HEK293T (cell line): ENCODE results near the gene CHCHD4.
"Not testable (repeated sequence)": the region's sequence is repeated elsewhere in the genome, so short reads cannot be mapped to it uniquely, and the experiment has no call there.

Experiments used
- CTCF ChIA-PET: fragments of 350-600 bp; formaldehyde crosslinking; extraction: SDS; loops from one replicate; lab custom pipeline; 2021; ENCODE audit warnings: antibody characterized with exemption, inconsistent platforms; lab: Yijun Ruan, JAX
- POLR2A ChIA-PET: fragments of 350-600 bp; formaldehyde crosslinking; extraction: SDS; loops from one replicate; lab custom pipeline; 2020; ENCODE audit warnings: antibody characterized with exemption, inconsistent platforms; lab: Yijun Ruan, JAX
- DNase-seq: peaks from one replicate; pipeline ENCODE4 v3.0.0; 2012; ENCODE audit warnings: mixed read lengths; ENCODE audit errors: extremely low spot score
- ARNT ChIP-seq: fragments of 450-650 bp; IDR thresholded peaks from 2 replicates; pipeline ENCODE4 v1.6.1; 2017; ENCODE audit warnings: mild to moderate bottlenecking
- BHLHE40 ChIP-seq: fragments of 450-650 bp; IDR thresholded peaks from 2 replicates; pipeline ENCODE4 v1.6.1; 2016; ENCODE audit warnings: mild to moderate bottlenecking, moderate library complexity, borderline replicate concordance
- CTBP1 ChIP-seq: fragments of 450-650 bp; IDR thresholded peaks from 2 replicates; pipeline ENCODE4 v1.6.1; 2016; ENCODE audit warnings: borderline replicate concordance
- ELF4 ChIP-seq: fragments of 450-650 bp; IDR thresholded peaks from 2 replicates; pipeline ENCODE4 v1.6.1; 2017; ENCODE audit warnings: antibody characterized with exemption
- FOXA1 ChIP-seq: fragments of 450-650 bp; IDR thresholded peaks from 2 replicates; pipeline ENCODE4 v1.6.1; 2016; ENCODE audit warnings: mild to moderate bottlenecking
- FOXK2 ChIP-seq: fragments of 450-650 bp; IDR thresholded peaks from 2 replicates; pipeline ENCODE4 v1.6.1; 2016; ENCODE audit warnings: mild to moderate bottlenecking
- FOXM1 ChIP-seq: fragments of 450-650 bp; IDR thresholded peaks from 2 replicates; pipeline ENCODE4 v1.6.1; 2017; ENCODE audit warnings: mild to moderate bottlenecking, borderline replicate concordance
- HDGF ChIP-seq: fragments of 450-650 bp; IDR thresholded peaks from 2 replicates; pipeline ENCODE4 v1.6.1; 2017; ENCODE audit warnings: antibody characterized with exemption, borderline replicate concordance
- LEF1 ChIP-seq: fragments of 450-650 bp; IDR thresholded peaks from 2 replicates; pipeline ENCODE4 v1.6.1; 2017; ENCODE audit warnings: mild to moderate bottlenecking, borderline replicate concordance
- NFRKB ChIP-seq: fragments of 450-650 bp; IDR thresholded peaks from 2 replicates; pipeline ENCODE4 v1.6.1; 2016; ENCODE audit warnings: mild to moderate bottlenecking, moderate library complexity
- PKNOX1 ChIP-seq: fragments of 450-650 bp; IDR thresholded peaks from 2 replicates; pipeline ENCODE4 v1.6.1; 2016
- SP1 ChIP-seq: fragments of 450-650 bp; IDR thresholded peaks from 2 replicates; pipeline ENCODE4 v1.6.1; 2017
- SUZ12 ChIP-seq: fragments of 450-650 bp; IDR thresholded peaks from 2 replicates; pipeline ENCODE4 v1.6.1; 2016; ENCODE audit warnings: mild to moderate bottlenecking
- ZNF384 ChIP-seq: fragments of 450-650 bp; IDR thresholded peaks from 2 replicates; pipeline ENCODE4 v1.6.1; 2016

CHCHD4 gene

GRCh38 chr3:14119651-14120050 lies 5.0 kb downstream of the CHCHD4 start:
- no peak for DNase-seq
- ChIA-PET CTCF (no interaction called here), POLR2A (interaction anchor here (2.1 kb wide), 1 partner anchor 59 kb away, joined by 9 read pairs; the partner anchor contains the start of genes LSM3 and XPC)
- TF ChIP-seq FOXM1 (no peak), CTBP1 (no peak), BHLHE40 (no peak)

- ChIA-PET POLR2A (interaction anchor here (2.1 kb wide), 1 partner anchor 60 kb away, joined by 9 read pairs; the partner anchor contains the start of genes LSM3 and XPC), CTCF (interaction anchor here (1.7 kb wide), 1 partner anchor 222 kb away, joined by 6 read pairs; no protein-coding TSS in a partner anchor)
- DNase-seq: no peak
- TF ChIP-seq BHLHE40 (no peak), ZNF384 (no peak), FOXM1 (no peak), LEF1 (no peak), NFRKB (no peak), FOXA1 (no peak), SP1 (no peak), HDGF (no peak), PKNOX1 (no peak), FOXK2 (no peak), ARNT (no peak), ELF4 (no peak)
Measured at GRCh38 chr3:14118400-14119381, 6.0 kb downstream of the CHCHD4 start.

- no peak for DNase-seq
- TF ChIP-seq FOXM1 (no peak), CTBP1 (no peak)
- POLR2A ChIA-PET: interaction anchor here (2.1 kb wide), 1 partner anchor 61 kb away, joined by 9 read pairs; the partner anchor contains the start of genes LSM3 and XPC
- CTCF ChIA-PET: interaction anchor here (1.7 kb wide), 1 partner anchor 221 kb away, joined by 6 read pairs; no protein-coding TSS in a partner anchor
Measured at GRCh38 chr3:14117468-14118399, 6.9 kb downstream of the CHCHD4 start.

DNA sequence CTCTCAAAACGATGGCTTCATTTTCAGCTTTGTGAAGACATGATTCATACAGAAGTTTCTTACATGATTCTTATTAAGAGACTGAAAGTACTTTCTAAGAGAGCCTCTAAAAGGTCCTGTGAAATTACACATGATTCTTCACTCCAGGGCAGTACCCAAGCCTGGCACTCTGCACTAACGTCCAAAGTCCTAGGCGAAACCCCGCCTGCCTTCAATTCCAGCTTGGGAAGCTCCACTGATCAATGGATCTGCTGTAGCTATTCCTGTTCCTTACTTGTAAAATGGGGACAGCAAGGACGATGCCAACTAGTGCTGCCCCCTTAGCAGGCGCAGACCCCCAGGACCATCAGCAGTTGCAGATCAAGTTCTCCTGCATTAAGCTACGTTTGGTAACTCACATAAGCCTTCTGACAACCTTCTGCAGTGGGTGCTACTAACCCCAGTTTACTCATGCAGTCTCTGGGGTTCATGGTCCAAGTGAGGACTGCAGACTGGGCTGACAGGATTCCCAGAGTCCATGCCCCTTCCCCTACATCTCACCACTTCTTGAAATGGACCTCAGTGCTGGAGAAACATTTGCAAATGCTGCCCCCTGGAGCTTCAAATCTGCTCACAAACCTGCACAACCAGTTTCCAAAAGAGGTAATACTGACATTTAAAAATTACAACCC lies 10.6 kb downstream of the CHCHD4 start:
- DNase-seq: no peak
- CTCF ChIA-PET: interaction anchor here (0.6 to 1.8 kb wide), 2 partner anchors 19 to 217 kb away, joined by 3 to 10 read pairs; no protein-coding TSS in a partner anchor
- TF ChIP-seq ELF4 (no peak), SUZ12 (no peak), CTBP1 (no peak), SP1 (no peak), PKNOX1 (no peak), ARNT (no peak), FOXK2 (no peak), BHLHE40 (no peak), LEF1 (no peak)
- POLR2A ChIA-PET: interaction anchor here (1.4 kb wide), 1 partner anchor 10 kb away, joined by 5 read pairs; the partner anchor contains the start of gene CHCHD4

DNA sequence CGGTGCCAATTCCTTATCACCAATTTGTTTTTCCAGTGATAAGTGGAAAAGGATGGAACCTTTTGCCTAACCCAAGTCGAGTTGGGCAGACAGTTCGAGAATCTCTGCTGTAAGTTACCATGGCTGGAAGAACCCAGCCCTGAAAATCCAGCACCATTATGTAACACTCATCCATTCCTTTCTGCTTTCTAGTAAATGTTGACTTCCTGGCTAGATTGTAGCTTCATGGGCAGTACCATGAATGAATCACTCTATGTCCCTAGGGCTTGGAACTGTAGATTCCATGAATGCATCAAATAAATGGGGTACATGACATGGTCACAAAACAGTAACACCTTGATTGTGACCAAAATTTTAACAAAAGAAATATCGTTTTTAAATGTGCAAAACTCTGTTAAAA lies 14.0 kb downstream of the CHCHD4 start:
- TF ChIP-seq SUZ12 (no peak), LEF1 (no peak), NFRKB (no peak), CTBP1 (no peak), SP1 (no peak)
- ChIA-PET POLR2A (no interaction called here), CTCF (no interaction called here)
- no peak for DNase-seq

DNA sequence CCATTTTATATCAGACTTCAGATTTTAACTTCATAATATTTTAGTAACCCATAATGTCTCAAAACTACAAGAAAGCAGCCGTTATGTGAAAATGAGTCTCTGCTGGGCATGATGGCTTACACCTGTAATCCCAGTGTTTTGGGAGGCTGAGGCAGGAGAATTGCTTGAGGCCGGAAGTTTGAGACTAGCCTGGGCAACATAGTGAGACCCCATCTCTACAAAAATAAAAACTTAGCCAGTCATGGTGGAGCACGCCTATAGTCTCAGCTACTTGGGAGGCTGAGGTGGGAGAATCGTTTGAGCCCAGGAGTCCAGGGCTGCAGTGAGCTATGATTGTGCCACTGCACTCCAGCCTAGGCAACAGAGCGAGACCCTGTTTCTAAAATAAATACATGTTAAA lies 14.8 kb downstream of the CHCHD4 start:
- DNase-seq, CTCF ChIA-PET, POLR2A ChIA-PET: not testable (repeated sequence)
